ENCODE results near the gene CYP4B1.

- TF ChIP-seq POLR2A (IDR thresholded peaks at IDR 0.05; ENCODE audit: low read length) (no peak), GATA1 (IDR thresholded peaks at IDR 0.05; ENCODE audit: low read depth, low read length) (no peak)
Measured at GRCh38 chr1:46755121-46755520, 43.7 kb upstream of the CYP4B1 start.

Measured in erythroblast (primary cell).